ENCODE measurements around the gene PDCD1. TPM values are rescaled to one million over a fixed set of nuclear protein-coding genes. Genes with fewer than 3 reads are reported as not detected.

Gene PDCD1
- total and polyA plus RNA-seq, 2 of the 13 experiments (the other 11 are each of a cell fraction or from before 2014, with no cell fraction given), result 0.04 TPM; not detected in 1

DNA sequence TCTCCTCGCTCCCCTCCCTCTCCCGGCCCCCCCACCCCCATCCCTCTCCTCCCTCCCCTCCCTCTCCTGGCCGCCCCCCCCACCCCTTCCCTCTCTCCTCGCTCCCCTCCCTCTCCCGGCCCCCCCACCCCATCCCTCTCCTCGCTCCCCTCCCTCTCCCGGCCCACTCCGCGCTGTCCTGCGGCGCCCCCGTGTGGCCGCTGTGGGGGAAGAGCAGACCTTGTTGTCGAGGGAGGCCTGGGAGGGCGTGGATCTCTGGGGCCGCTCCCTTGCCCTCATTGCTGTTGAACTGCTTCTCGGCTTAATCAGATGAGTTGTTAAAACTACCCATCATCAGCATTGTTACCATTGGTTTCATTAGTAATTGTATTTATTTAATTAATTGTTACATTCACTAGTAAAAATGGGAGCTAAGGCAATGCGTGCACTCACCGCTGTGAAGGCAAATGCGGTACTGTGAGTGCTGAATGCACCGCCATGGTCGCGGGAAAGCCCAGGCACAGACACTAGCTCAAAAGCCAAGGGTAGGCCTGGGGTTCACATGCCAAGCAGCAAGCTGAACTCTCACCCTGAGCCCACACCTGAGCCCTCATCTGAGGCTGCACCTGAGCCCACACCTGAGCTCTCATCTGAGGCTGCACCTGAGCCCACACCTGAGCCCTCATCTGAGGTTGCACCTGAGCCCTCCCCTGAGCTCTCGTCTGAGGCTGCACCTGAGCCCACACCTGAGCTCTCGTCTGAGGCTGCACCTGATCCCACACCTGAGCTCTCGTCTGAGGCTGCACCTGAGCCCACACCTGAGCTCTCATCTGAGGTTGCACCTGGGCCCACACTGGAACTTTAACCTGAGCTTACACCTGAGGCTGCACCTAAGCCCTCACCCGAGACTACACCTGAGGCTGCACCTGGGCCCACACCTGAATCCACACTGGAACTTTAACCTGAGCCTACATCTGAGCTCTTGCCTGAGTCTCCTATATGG, 19.6 kb upstream of the PDCD1 start:
- Histone ChIP-seq H4K20me1 (ENCODE audit: insufficient read depth, low read length) (no peaks in the 10 kb centered on the region), H3K4me1 (ENCODE audit: insufficient read depth, low read length) (peaks cover 21% of the 10 kb centered on the region), H3K79me2 (ENCODE audit: insufficient read depth, low read length) (no peaks in the 10 kb centered on the region), H3K4me3 (replicated peaks in 1 of 3; ENCODE audit: insufficient read depth in 1 of 3, low read depth in 2 of 3, low read length in 3 of 3) (no peak overlapping the region), H3K9me3 (ENCODE audit: low read length) (peaks cover 21% of the 10 kb centered on the region), H3K36me3 (replicated peaks in 1 of 2; ENCODE audit: control insufficient read depth in 1 of 2, insufficient read depth in 2 of 2, low read length in 2 of 2) (no peaks in the 10 kb centered on the region), H2AFZ (ENCODE audit: low read length) (no peak overlapping the region), H3K9ac (ENCODE audit: insufficient read depth, low read depth, low read length) (no peak overlapping the region), H3K4me2 (ENCODE audit: low read depth, low read length) (no peak overlapping the region), H3K27ac (ENCODE audit: extremely low read length, insufficient read depth, low read length) (no peak overlapping the region), H3K27me3 (ENCODE audit: control insufficient read depth in 1 of 2, insufficient read depth in 2 of 2, low read length in 2 of 2) (peaks cover 7 to 23% of the 10 kb centered on the region in 2 experiments)
- 25% methylated on average over 27 of the region's 27 CpGs for WGBS (ENCODE audit: low lambda C conversion rate)
- ChIA-PET POLR2A (interaction anchor here (1.2 to 1.9 kb wide), 5 partner anchors 104 to 191 kb away, joined by 3 to 8 read pairs (median 4); partner anchors contain the start of genes D2HGDH and DTYMK), CTCF (ENCODE audit: low intra/inter-chr PET ratio, low total read pairs) (no interaction called here)
- in situ Hi-C loops (cut with HindIII; ENCODE audit: extremely low pct_ligation_motif_present, low pct_unique_long_range_greater_than_20kb), result loop anchor here (5.0 to 10.0 kb wide), 2 partner anchors 143 to 216 kb away; partner anchors contain the start of gene D2HGDH
- intact Hi-C loops (cut with micrococcal nuclease; ENCODE audit: unreplicated experiment), result no loop called here
- FAIRE-seq (no peak), DNase-seq (ENCODE audit: low spot score) (peak; percentile 58), ATAC-seq (peak; percentile 58)
- BruUV-seq (replicated peaks), result no TSS peak
- peak; percentile 58; the same call in 1 of the 2 replicates for TF ChIP-seq RAD21 (CRISPR knock-in tag; IDR thresholded peaks at IDR 0.05)
- TF ChIP-seq SOX13 (IDR thresholded peaks at IDR 0.05), result no peak
- TF ChIP-seq SOX13 (CRISPR knock-in tag; conservative IDR thresholded peaks at IDR 0.05 in 1 of 2, IDR thresholded peaks at IDR 0.05 in 1 of 2), result peak in 1 of 2 experiments; percentile 14; a peak in 1 of 4 replicates
- TF ChIP-seq FOXO1 (CRISPR knock-in tag; IDR thresholded peaks at IDR 0.05), result 0 out of 2 replicates have a peak, but pooled peaks have one; percentile 13
- TF ChIP-seq HDAC2 (CRISPR knock-in tag; IDR thresholded peaks at IDR 0.05), result no peak
- peak; percentile 40; the same call in 1 of the 2 replicates for TF ChIP-seq THAP11 (CRISPR knock-in tag; IDR thresholded peaks at IDR 0.05)
- peak; percentile 24; the same call in 1 of the 2 replicates for TF ChIP-seq MYC (CRISPR knock-in tag; IDR thresholded peaks at IDR 0.05; ENCODE audit: borderline replicate concordance)
- 0 out of 2 replicates have a peak, but pooled peaks have one; percentile 45 for TF ChIP-seq THRA (CRISPR knock-in tag; IDR thresholded peaks at IDR 0.05; ENCODE audit: borderline replicate concordance)
- TF ChIP-seq SMC3 (IDR thresholded peaks at IDR 0.05; ENCODE audit: low read length), result peak; percentile 22; the same call in 1 of the 2 replicates
- 0 out of 4 replicates have a peak, but pooled peaks of 1 of the 2 experiments have one; percentile 29 for TF ChIP-seq HMGXB4 (CRISPR knock-in tag; IDR thresholded peaks at IDR 0.05; ENCODE audit: borderline replicate concordance in 1 of 2, low read depth in 1 of 2)
- TF ChIP-seq, protein P1, sequence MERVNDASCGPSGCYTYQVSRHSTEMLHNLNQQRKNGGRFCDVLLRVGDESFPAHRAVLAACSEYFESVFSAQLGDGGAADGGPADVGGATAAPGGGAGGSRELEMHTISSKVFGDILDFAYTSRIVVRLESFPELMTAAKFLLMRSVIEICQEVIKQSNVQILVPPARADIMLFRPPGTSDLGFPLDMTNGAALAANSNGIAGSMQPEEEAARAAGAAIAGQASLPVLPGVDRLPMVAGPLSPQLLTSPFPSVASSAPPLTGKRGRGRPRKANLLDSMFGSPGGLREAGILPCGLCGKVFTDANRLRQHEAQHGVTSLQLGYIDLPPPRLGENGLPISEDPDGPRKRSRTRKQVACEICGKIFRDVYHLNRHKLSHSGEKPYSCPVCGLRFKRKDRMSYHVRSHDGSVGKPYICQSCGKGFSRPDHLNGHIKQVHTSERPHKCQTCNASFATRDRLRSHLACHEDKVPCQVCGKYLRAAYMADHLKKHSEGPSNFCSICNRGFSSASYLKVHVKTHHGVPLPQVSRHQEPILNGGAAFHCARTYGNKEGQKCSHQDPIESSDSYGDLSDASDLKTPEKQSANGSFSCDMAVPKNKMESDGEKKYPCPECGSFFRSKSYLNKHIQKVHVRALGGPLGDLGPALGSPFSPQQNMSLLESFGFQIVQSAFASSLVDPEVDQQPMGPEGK (CRISPR knock-in tag; IDR thresholded peaks at IDR 0.05), result peak; percentile 88
- TF ChIP-seq ZNF746 (CRISPR knock-in tag; IDR thresholded peaks at IDR 0.05), result 0 out of 2 replicates have a peak, but pooled peaks have one; percentile 24
- peak; percentile 70; the same call in 1 of the 2 replicates for TF ChIP-seq ZSCAN25 (CRISPR knock-in tag; IDR thresholded peaks at IDR 0.05)
- TF ChIP-seq GATAD2A (CRISPR knock-in tag; IDR thresholded peaks at IDR 0.05), result 0 out of 2 replicates have a peak, but pooled peaks have one; percentile 19
- TF ChIP-seq, protein P2, sequence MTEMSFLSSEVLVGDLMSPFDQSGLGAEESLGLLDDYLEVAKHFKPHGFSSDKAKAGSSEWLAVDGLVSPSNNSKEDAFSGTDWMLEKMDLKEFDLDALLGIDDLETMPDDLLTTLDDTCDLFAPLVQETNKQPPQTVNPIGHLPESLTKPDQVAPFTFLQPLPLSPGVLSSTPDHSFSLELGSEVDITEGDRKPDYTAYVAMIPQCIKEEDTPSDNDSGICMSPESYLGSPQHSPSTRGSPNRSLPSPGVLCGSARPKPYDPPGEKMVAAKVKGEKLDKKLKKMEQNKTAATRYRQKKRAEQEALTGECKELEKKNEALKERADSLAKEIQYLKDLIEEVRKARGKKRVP (CRISPR knock-in tag; IDR thresholded peaks at IDR 0.05), result 0 out of 4 replicates have a peak, but pooled peaks of 1 of the 2 experiments have one; percentile 26
- peak; percentile 49 for TF ChIP-seq ZEB1 (IDR thresholded peaks at IDR 0.05; ENCODE audit: insufficient replicate concordance, low read depth)
